ENCODE data around the gene KCNQ4. TPM values are rescaled to one million over a fixed set of nuclear protein-coding genes. Genes with fewer than 3 reads are reported as not detected.

The KCNQ4 gene
- polyA plus RNA-seq, 3 donors = 0.13 TPM; not detected in 2

- intact Hi-C loops (cut with micrococcal nuclease) = no loop called here
- H3K27me3 ChIP-seq (ENCODE audit: control insufficient read depth in 2 of 2, insufficient read depth in 2 of 2, low read length in 2 of 2) = peaks cover 0 to 3% of the 10 kb centered on the region in 2 donors
- peaks cover 2 to 8% (median 3%) of the 10 kb centered on the region in 3 donors for H3K27me3 Mint-ChIP-seq (ENCODE audit: low read depth in 3 of 3)
- no peak overlapping the region for H3K4me3 ChIP-seq (replicated peaks in 1 of 3; ENCODE audit: low read depth in 2 of 3, low read length in 3 of 3)
- no peaks in the 10 kb centered on the region for H3K36me3 ChIP-seq (replicated peaks in 1 of 2; ENCODE audit: control insufficient read depth in 1 of 2, insufficient read depth in 2 of 2, low read length in 2 of 2)
- no peak overlapping the region for H2AFZ ChIP-seq (ENCODE audit: insufficient read depth, low read depth, low read length, poor library complexity, severe bottlenecking)
- no peak overlapping the region for H3K27ac ChIP-seq (ENCODE audit: low read depth in 1 of 2, low read length in 2 of 2)
- no peaks in the 10 kb centered on the region for H3K36me3 Mint-ChIP-seq
- TF ChIP-seq CTCF (IDR thresholded peaks at IDR 0.05) = no peak
- 68% methylated on average over 12 of the region's 18 CpGs for WGBS (ENCODE audit: insufficient coverage)
- no peak overlapping the region for H3K4me2 ChIP-seq (replicated peaks; ENCODE audit: extremely low read depth, low read length, poor library complexity, severe bottlenecking)
- no peaks in the 10 kb centered on the region for H3K79me2 ChIP-seq (ENCODE audit: insufficient read depth, low read length)
- no peaks in the 10 kb centered on the region for H3K9me3 Mint-ChIP-seq
- no peak overlapping the region for H3K9ac ChIP-seq (ENCODE audit: insufficient read depth, low read length, poor library complexity, severe bottlenecking)
- H3K9me3 ChIP-seq (replicated peaks in 1 of 2; ENCODE audit: control insufficient read depth in 1 of 2, insufficient read depth in 1 of 2, low read length in 2 of 2) = no peaks in the 10 kb centered on the region
- no peak for DNase-seq
- no peaks in the 10 kb centered on the region for H4K20me1 ChIP-seq (ENCODE audit: insufficient read depth, low read length)
- peaks cover 15 to 18% of the 10 kb centered on the region in 2 donors for H3K4me1 ChIP-seq (ENCODE audit: control insufficient read depth in 1 of 2, insufficient read depth in 2 of 2, low read length in 2 of 2)
- H3K4me1 Mint-ChIP-seq = peaks cover 20% of the 10 kb centered on the region
- no peak overlapping the region for H3K4me3 Mint-ChIP-seq
- peak overlapping the region in 1 of 7 donors; percentile 2 for H3K27ac Mint-ChIP-seq
These were observed 41.2 kb downstream of the KCNQ4 start for GRCh38 chr1:40824591-40825434.

DNA sequence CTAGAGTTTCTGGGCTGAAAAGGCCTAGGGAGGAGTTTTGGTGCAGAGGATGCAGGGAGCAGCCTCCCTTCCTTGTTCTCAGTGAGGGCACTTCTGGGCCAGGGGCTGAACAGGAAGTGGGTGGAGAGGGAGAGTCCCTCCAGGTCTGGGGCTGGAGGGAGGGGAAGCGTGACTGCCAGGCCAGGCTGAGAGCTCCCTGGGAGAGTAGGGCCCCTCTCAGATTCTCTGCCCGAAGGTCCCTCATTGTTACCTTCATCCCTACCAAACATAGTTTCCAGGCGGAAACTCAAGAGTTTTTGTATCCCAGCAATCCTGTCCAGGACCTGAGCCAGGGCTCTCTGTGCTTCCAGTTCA is 41.8 kb downstream of the KCNQ4 start:
- peaks cover 0 to 4% (median 4%) of the 10 kb centered on the region in 3 donors for H3K27me3 Mint-ChIP-seq (ENCODE audit: low read depth in 3 of 3)
- Histone ChIP-seq H3K9ac (ENCODE audit: insufficient read depth, low read length, poor library complexity, severe bottlenecking) (no peak overlapping the region), H3K36me3 (replicated peaks in 1 of 2; ENCODE audit: control insufficient read depth in 1 of 2, insufficient read depth in 2 of 2, low read length in 2 of 2) (no peaks in the 10 kb centered on the region), H3K27me3 (ENCODE audit: control insufficient read depth in 2 of 2, insufficient read depth in 2 of 2, low read length in 2 of 2) (no peaks in the 10 kb centered on the region), H3K4me1 (ENCODE audit: control insufficient read depth in 1 of 2, insufficient read depth in 2 of 2, low read length in 2 of 2) (peaks cover 15 to 18% of the 10 kb centered on the region in 2 donors), H3K4me2 (replicated peaks; ENCODE audit: extremely low read depth, low read length, poor library complexity, severe bottlenecking) (no peak overlapping the region), H3K27ac (ENCODE audit: low read depth in 1 of 2, low read length in 2 of 2) (no peak overlapping the region), H3K4me3 (replicated peaks in 1 of 3; ENCODE audit: low read depth in 2 of 3, low read length in 3 of 3) (no peak overlapping the region), H4K20me1 (ENCODE audit: insufficient read depth, low read length) (no peaks in the 10 kb centered on the region), H3K9me3 (replicated peaks in 1 of 2; ENCODE audit: control insufficient read depth in 1 of 2, insufficient read depth in 1 of 2, low read length in 2 of 2) (no peaks in the 10 kb centered on the region), H2AFZ (ENCODE audit: insufficient read depth, low read depth, low read length, poor library complexity, severe bottlenecking) (no peak overlapping the region), H3K79me2 (ENCODE audit: insufficient read depth, low read length) (no peaks in the 10 kb centered on the region)
- H3K27ac Mint-ChIP-seq = peak overlapping the region in 1 of 7 donors; percentile 2
- H3K4me3 Mint-ChIP-seq = no peak overlapping the region
- peaks cover 20% of the 10 kb centered on the region for H3K4me1 Mint-ChIP-seq
- no CpG with 5 or more reads among the region's 3 CpGs for WGBS (ENCODE audit: insufficient coverage)
- intact Hi-C loops (cut with micrococcal nuclease) = no loop called here
- H3K36me3 Mint-ChIP-seq = no peaks in the 10 kb centered on the region
- peak; percentile 18 to 61 (median 31) for DNase-seq
- TF ChIP-seq CTCF (IDR thresholded peaks at IDR 0.05) = no peak
- H3K9me3 Mint-ChIP-seq = no peaks in the 10 kb centered on the region

Data from CD14-positive monocyte (primary cell).